SK-N-SH treated with all-trans-retinoic acid at 6 μM for 48 hours (cell line): Measurements from ENCODE around the gene ABCC5.

Experiments
- CSDC2 ChIP-seq: fragments of 250-450 bp; sonication (Bioruptor Pico); IDR thresholded peaks from 2 replicates; pipeline ENCODE4 v1.5.0; 2020; ENCODE audit warnings: mild to moderate bottlenecking, moderate library complexity
- GLIS3 ChIP-seq: fragments of 250-450 bp; sonication (Bioruptor Pico); IDR thresholded peaks from 2 replicates; pipeline ENCODE4 v1.5.0; 2020; ENCODE audit warnings: mild to moderate bottlenecking, moderate library complexity
- ISL1 ChIP-seq: fragments of 250-450 bp; sonication (Bioruptor Pico); IDR thresholded peaks from 2 replicates; pipeline ENCODE4 v2.1.2; 2022; ENCODE audit warnings: mild to moderate bottlenecking, moderate library complexity
- PPARA ChIP-seq: fragments of 250-450 bp; sonication (Bioruptor Pico); IDR thresholded peaks from 2 replicates; pipeline ENCODE4 v1.5.0; 2020; ENCODE audit warnings: mild to moderate bottlenecking, borderline replicate concordance
- RARB ChIP-seq: fragments of 250-450 bp; sonication (Bioruptor Pico); IDR thresholded peaks from 2 replicates; pipeline ENCODE4 v1.8.0; 2021; ENCODE audit warnings: mild to moderate bottlenecking, moderate library complexity
- SNAI2 ChIP-seq: fragments of 250-450 bp; sonication (Bioruptor Pico); IDR thresholded peaks from 2 replicates; pipeline ENCODE4 v1.5.0; 2020; ENCODE audit warnings: mild to moderate bottlenecking, moderate library complexity
- TCF4 ChIP-seq: fragments of 250-450 bp; sonication (Bioruptor Pico); IDR thresholded peaks from 2 replicates; pipeline ENCODE4 v1.8.0; 2021; ENCODE audit warnings: mild to moderate bottlenecking, moderate library complexity, borderline replicate concordance
- TOX ChIP-seq: fragments of 250-450 bp; sonication (Bioruptor Pico); IDR thresholded peaks from 2 replicates; pipeline ENCODE4 v1.8.0; 2021; ENCODE audit warnings: mild to moderate bottlenecking, moderate library complexity, borderline replicate concordance
- ZC3H10 ChIP-seq: fragments of 250-450 bp; sonication (Bioruptor Pico); IDR thresholded peaks from 2 replicates; pipeline ENCODE4 v1.5.1; 2021; ENCODE audit warnings: mild to moderate bottlenecking, moderate library complexity
- ZFP3 ChIP-seq: fragments of 250-450 bp; sonication (Bioruptor Pico); IDR thresholded peaks from 2 replicates; pipeline ENCODE4 v1.5.0; 2020; ENCODE audit warnings: mild to moderate bottlenecking, moderate library complexity
- ZFP30 ChIP-seq: fragments of 450-650 bp; formaldehyde crosslinking; IDR thresholded peaks from 2 replicates; pipeline ENCODE4 v1.5.0; 2022; ENCODE audit warnings: mild to moderate bottlenecking, moderate library complexity
- ZNF8 ChIP-seq: fragments of 450-650 bp; formaldehyde crosslinking; IDR thresholded peaks from 2 replicates; pipeline ENCODE4 v1.5.0; 2020; ENCODE audit warnings: mild to moderate bottlenecking, moderate library complexity
- TF ChIP-seq, protein P1 (sequence below): fragments of 250-450 bp; sonication (Bioruptor Pico); IDR thresholded peaks from 2 replicates; pipeline ENCODE4 v1.8.0; 2020; ENCODE audit warnings: mild to moderate bottlenecking, moderate library complexity, borderline replicate concordance
- TF ChIP-seq, protein P2 (sequence below): fragments of 250-450 bp; sonication (Bioruptor Pico); IDR thresholded peaks from 2 replicates; pipeline ENCODE4 v1.5.1; 2020; ENCODE audit warnings: low read depth, mild to moderate bottlenecking, moderate library complexity

DNA sequence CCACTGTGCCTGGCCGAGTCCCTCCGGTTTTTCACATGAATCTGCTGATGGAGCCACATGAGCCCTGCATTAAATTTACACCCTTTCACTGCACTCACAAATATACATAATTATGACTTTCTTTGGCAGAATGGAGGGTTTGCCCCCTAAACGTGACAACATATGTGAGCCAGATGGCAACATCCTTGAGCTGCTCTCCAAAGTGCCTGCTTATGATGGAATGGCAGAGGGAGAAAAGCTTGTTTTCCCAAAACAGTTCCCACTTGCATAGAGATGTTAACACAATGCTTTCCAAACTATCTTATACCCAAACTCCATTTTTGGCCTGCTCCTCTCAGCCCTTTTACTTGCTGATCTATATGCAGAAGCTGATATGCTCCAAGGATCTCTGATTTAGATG is 54.9 kb downstream of the ABCC5 start:
- TF ChIP-seq, protein P1, sequence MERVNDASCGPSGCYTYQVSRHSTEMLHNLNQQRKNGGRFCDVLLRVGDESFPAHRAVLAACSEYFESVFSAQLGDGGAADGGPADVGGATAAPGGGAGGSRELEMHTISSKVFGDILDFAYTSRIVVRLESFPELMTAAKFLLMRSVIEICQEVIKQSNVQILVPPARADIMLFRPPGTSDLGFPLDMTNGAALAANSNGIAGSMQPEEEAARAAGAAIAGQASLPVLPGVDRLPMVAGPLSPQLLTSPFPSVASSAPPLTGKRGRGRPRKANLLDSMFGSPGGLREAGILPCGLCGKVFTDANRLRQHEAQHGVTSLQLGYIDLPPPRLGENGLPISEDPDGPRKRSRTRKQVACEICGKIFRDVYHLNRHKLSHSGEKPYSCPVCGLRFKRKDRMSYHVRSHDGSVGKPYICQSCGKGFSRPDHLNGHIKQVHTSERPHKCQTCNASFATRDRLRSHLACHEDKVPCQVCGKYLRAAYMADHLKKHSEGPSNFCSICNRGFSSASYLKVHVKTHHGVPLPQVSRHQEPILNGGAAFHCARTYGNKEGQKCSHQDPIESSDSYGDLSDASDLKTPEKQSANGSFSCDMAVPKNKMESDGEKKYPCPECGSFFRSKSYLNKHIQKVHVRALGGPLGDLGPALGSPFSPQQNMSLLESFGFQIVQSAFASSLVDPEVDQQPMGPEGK (CRISPR knock-in tag): no peak
- TF ChIP-seq ISL1 (CRISPR knock-in tag) (no peak), GLIS3 (CRISPR knock-in tag) (no peak), ZC3H10 (CRISPR knock-in tag) (no peak), RARB (CRISPR knock-in tag) (no peak), PPARA (CRISPR knock-in tag) (no peak), ZFP30 (CRISPR knock-in tag) (no peak), TOX (no peak), CSDC2 (CRISPR knock-in tag) (no peak), ZNF8 (CRISPR knock-in tag) (no peak), SNAI2 (no peak), TCF4 (CRISPR knock-in tag) (no peak), ZFP3 (no peak)
- TF ChIP-seq, protein P2, sequence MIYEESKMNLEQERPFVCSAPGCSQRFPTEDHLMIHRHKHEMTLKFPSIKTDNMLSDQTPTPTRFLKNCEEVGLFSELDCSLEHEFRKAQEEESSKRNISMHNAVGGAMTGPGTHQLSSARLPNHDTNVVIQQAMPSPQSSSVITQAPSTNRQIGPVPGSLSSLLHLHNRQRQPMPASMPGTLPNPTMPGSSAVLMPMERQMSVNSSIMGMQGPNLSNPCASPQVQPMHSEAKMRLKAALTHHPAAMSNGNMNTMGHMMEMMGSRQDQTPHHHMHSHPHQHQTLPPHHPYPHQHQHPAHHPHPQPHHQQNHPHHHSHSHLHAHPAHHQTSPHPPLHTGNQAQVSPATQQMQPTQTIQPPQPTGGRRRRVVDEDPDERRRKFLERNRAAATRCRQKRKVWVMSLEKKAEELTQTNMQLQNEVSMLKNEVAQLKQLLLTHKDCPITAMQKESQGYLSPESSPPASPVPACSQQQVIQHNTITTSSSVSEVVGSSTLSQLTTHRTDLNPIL: no peak
